MCF 10A (cell line): Measurements from ENCODE around the gene TOMM40L. TPM values are rescaled to one million over a fixed set of nuclear protein-coding genes. Genes with fewer than 3 reads are reported as not detected.
A peak's percentile ranks its signal among the peaks of the same experiment; 100 is the strongest.

Experiments used
- BruUV-seq: library from RNA; stranded (reverse); fragments of 400-500 nt; replicated peaks from 2 replicates; lab custom pipeline; 2021; lab: Mats Ljungman, UMichigan
- CTCF ChIA-PET: fragments of 300-600 bp; sonication (Branson Sonifier 250); formaldehyde crosslinking; extraction: SDS; loops from one replicate; lab custom pipeline; 2021; ENCODE audit warnings: antibody characterized with exemption, inconsistent platforms; lab: Yijun Ruan, JAX
- POLR2A ChIA-PET: fragments of 300-600, 350-650 bp; sonication (Branson Sonifier 250); formaldehyde crosslinking; extraction: SDS; loops from one replicate; lab custom pipeline; 2020; ENCODE audit warnings: antibody characterized with exemption, inconsistent platforms; lab: Yijun Ruan, JAX
- DNase-seq: peaks from one replicate; pipeline ENCODE4 v3.0.0-alpha.2; 2018; ENCODE audit not compliant: unreplicated experiment
- H3K27ac Mint-ChIP-seq: one replicate; pipeline ENCODE4 v1.8.0; 2022; ENCODE audit warnings: mild to moderate bottlenecking, low read depth, mixed read lengths; ENCODE audit not compliant: unreplicated experiment
- H3K27me3 Mint-ChIP-seq: one replicate; pipeline ENCODE4 v1.8.0; 2022; ENCODE audit warnings: mixed read lengths; ENCODE audit not compliant: insufficient read depth, unreplicated experiment
- H3K36me3 Mint-ChIP-seq: one replicate; pipeline ENCODE4 v1.8.0; 2022; ENCODE audit warnings: mild to moderate bottlenecking, moderate library complexity, mixed read lengths; ENCODE audit not compliant: insufficient read depth, unreplicated experiment
- H3K4me1 Mint-ChIP-seq: one replicate; pipeline ENCODE4 v1.8.0; 2022; ENCODE audit warnings: mixed read lengths; ENCODE audit not compliant: insufficient read depth, unreplicated experiment
- H3K4me3 Mint-ChIP-seq: one replicate; pipeline ENCODE4 v1.8.0; 2022; ENCODE audit warnings: mild to moderate bottlenecking, moderate library complexity, mixed read lengths; ENCODE audit not compliant: unreplicated experiment
- H3K9me3 Mint-ChIP-seq: one replicate; pipeline ENCODE4 v1.8.0; 2022; ENCODE audit warnings: mixed read lengths; ENCODE audit not compliant: unreplicated experiment
- intact Hi-C: fragments of 100-400 bp; cut with micrococcal nuclease; formaldehyde crosslinking; loops from 2 replicates; pipeline ENCODE4 v1.14.1; 2022
- total RNA-seq: library from RNA; stranded (reverse); gene quantifications from 2 replicates; pipeline ENCODE4 v1.2.3, GENCODE V29; 2022
- TF ChIP-seq, protein P1 (sequence below): fragments of 200-600 bp; IDR thresholded peaks from one replicate; pipeline ENCODE4 v1.8.0; 2022; ENCODE audit warnings: antibody characterized with exemption, mild to moderate bottlenecking; ENCODE audit not compliant: unreplicated experiment

The TOMM40L gene
- total RNA-seq, 1 experiment from 2014 or later = 12.3 TPM

- H3K27me3 Mint-ChIP-seq = no peaks in the 10 kb centered on the region
- CTCF ChIA-PET = interaction anchor here (0.5 to 18.5 kb wide), 58 partner anchors 9 to 969 kb away, joined by 3 to 444 read pairs (median 5); partner anchors contain the start of genes ADAMTS4, CFAP126, FCER1G and NDUFS2
- peak; percentile 27 for DNase-seq
- POLR2A ChIA-PET = interaction anchor here (0.6 to 6.8 kb wide), 30 partner anchors 9 to 1129 kb away, joined by 3 to 81 read pairs (median 4); partner anchors contain the start of genes ADAMTS4, B4GALT3, DEDD and F11R
- H3K36me3 Mint-ChIP-seq = peaks cover 22% of the 10 kb centered on the region
- peak overlapping the region; percentile 90 for H3K4me3 Mint-ChIP-seq
- H3K27ac Mint-ChIP-seq = peak overlapping the region; percentile 88
- no TSS peak for BruUV-seq
- TF ChIP-seq, protein P1, sequence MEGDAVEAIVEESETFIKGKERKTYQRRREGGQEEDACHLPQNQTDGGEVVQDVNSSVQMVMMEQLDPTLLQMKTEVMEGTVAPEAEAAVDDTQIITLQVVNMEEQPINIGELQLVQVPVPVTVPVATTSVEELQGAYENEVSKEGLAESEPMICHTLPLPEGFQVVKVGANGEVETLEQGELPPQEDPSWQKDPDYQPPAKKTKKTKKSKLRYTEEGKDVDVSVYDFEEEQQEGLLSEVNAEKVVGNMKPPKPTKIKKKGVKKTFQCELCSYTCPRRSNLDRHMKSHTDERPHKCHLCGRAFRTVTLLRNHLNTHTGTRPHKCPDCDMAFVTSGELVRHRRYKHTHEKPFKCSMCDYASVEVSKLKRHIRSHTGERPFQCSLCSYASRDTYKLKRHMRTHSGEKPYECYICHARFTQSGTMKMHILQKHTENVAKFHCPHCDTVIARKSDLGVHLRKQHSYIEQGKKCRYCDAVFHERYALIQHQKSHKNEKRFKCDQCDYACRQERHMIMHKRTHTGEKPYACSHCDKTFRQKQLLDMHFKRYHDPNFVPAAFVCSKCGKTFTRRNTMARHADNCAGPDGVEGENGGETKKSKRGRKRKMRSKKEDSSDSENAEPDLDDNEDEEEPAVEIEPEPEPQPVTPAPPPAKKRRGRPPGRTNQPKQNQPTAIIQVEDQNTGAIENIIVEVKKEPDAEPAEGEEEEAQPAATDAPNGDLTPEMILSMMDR = no peak
- intact Hi-C loops = loop anchor here (10.0 kb wide), 1 partner anchor 508 kb away; no protein-coding TSS in a partner anchor
- no peaks in the 10 kb centered on the region for H3K9me3 Mint-ChIP-seq
- H3K4me1 Mint-ChIP-seq = peaks cover 22% of the 10 kb centered on the region
Observed at GRCh38 chr1:161226320-161226711, 456 bp downstream of the TOMM40L start.

- BruUV-seq = no TSS peak
Observed at GRCh38 chr1:161226759-161227158, 899 bp downstream of the TOMM40L start.

DNA sequence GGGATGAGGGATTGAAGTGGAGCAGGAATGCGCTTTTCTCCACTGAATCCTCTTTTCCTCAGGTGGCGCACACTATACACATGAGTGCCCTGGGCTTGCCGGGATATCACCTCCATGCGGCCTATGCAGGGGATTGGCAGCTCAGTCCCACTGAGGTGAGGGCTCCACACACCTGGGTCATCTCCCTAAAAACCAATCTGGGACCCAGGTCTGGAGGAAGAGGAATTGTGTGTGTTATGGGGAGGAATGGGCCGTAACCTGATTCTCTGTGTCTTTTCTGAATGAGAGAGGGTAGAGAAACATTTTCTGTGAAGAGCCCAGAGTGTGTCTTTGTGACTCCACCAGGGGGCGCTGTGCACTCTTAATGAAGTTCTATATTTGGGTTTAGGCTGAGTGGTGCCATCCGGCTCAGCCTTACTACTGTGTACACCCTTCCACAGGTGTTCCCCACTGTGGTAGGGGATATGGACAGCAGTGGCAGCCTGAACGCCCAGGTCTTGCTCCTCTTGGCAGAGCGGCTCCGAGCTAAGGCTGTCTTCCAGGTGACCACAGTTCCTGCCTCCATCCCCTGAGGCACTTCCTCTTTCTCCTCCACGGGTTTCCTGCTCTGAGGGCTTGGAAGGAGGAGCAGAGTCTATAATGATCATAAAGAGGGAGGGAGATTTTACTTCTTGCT is 1.5 kb downstream of the TOMM40L start:
- peak; percentile 90 for DNase-seq
- BruUV-seq = no TSS peak
- Mint-ChIP-seq H3K27ac (peak overlapping the region; percentile 88), H3K4me1 (peaks cover 22% of the 10 kb centered on the region), H3K4me3 (peak overlapping the region; percentile 90), H3K36me3 (peaks cover 23% of the 10 kb centered on the region), H3K9me3 (no peaks in the 10 kb centered on the region), H3K27me3 (no peaks in the 10 kb centered on the region)
- CTCF ChIA-PET = interaction anchor here (0.5 to 18.5 kb wide), 52 partner anchors 10 to 1147 kb away, joined by 3 to 444 read pairs (median 6); partner anchors contain the start of genes ADAMTS4, CFAP126, FCER1G and NDUFS2
- POLR2A ChIA-PET = interaction anchor here (0.5 to 6.8 kb wide), 14 partner anchors 9 to 541 kb away, joined by 3 to 81 read pairs (median 8); partner anchors contain the start of genes B4GALT3, NDUFS2, PPOX and SDHC
- TF ChIP-seq, protein P1 = peak; percentile 94
- intact Hi-C loops = loop anchor here (1.0 to 10.0 kb wide), 5 partner anchors 64 to 507 kb away; partner anchors contain the start of gene SDHC

More at GRCh38 chr1:161226759-161227158, 899 bp downstream of the TOMM40L start:
- no peaks in the 10 kb centered on the region for H3K27me3 Mint-ChIP-seq
- peaks cover 22% of the 10 kb centered on the region for H3K4me1 Mint-ChIP-seq
- intact Hi-C loops = loop anchor here (1.0 to 10.0 kb wide), 5 partner anchors 65 to 508 kb away; partner anchors contain the start of gene SDHC
- ChIA-PET POLR2A (interaction anchor here (0.5 to 6.8 kb wide), 18 partner anchors 9 to 1129 kb away, joined by 3 to 81 read pairs (median 8); partner anchors contain the start of genes B4GALT3, NDUFS2, PPOX and SDHC), CTCF (interaction anchor here (0.6 to 18.5 kb wide), 50 partner anchors 9 to 530 kb away, joined by 3 to 444 read pairs (median 6); partner anchors contain the start of genes ADAMTS4, CFAP126, FCER1G and NDUFS2)
- H3K9me3 Mint-ChIP-seq = no peaks in the 10 kb centered on the region
- peak overlapping the region; percentile 88 for H3K27ac Mint-ChIP-seq
- peaks cover 22% of the 10 kb centered on the region for H3K36me3 Mint-ChIP-seq
- TF ChIP-seq, protein P1 = no peak
- H3K4me3 Mint-ChIP-seq = peak overlapping the region; percentile 90
- no peak for DNase-seq
